ENCODE results near the gene NSMCE1.

DNA sequence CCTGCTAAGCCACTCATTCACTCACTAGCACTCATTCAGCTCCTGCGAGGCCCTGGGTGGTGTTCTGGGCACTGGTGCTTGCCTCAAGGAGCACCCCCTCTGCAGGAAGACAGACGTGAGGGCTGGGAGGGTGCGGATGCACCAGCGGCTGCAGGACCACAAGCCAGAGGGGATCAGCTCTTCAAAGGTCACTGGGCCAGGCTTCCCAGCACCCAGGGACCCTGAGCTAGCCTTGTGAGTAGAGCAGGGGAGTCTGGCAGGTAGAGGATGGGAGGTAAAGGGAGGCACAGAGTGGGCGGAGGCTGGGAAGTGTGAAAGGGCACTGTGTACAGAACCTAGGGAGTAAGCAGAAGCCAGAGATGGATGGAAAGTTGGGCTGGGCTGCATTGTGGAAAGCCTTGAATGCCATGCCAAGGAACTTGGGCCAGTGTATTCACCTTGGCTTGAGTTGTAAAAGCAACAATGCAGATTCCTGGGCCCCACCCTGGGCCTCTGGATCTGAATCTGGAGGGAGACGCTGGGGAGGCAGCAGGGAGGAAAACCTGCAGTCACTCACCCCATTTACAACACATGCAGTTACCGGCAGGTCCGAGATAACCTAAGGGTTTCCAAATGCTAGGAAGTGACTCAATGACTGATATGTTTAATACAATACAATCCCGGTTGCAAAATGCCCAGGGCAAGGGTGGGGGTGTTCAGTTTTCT is 46.9 kb upstream of the NSMCE1 start:
- TF ChIP-seq, protein P1, sequence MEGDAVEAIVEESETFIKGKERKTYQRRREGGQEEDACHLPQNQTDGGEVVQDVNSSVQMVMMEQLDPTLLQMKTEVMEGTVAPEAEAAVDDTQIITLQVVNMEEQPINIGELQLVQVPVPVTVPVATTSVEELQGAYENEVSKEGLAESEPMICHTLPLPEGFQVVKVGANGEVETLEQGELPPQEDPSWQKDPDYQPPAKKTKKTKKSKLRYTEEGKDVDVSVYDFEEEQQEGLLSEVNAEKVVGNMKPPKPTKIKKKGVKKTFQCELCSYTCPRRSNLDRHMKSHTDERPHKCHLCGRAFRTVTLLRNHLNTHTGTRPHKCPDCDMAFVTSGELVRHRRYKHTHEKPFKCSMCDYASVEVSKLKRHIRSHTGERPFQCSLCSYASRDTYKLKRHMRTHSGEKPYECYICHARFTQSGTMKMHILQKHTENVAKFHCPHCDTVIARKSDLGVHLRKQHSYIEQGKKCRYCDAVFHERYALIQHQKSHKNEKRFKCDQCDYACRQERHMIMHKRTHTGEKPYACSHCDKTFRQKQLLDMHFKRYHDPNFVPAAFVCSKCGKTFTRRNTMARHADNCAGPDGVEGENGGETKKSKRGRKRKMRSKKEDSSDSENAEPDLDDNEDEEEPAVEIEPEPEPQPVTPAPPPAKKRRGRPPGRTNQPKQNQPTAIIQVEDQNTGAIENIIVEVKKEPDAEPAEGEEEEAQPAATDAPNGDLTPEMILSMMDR (IDR thresholded peaks at IDR 0.05): no peak
- TF ChIP-seq POLR2A (IDR thresholded peaks at IDR 0.05): no peak

All from testis (tissue), 2 donors.